PC-3 (cell line): ENCODE data around the gene RPL27A. TPM values are rescaled to one million over a fixed set of nuclear protein-coding genes. Genes with fewer than 3 reads are reported as not detected.

Source experiments
- ATAC-seq: fragments of 200-7000 bp; cut with Tn5 transposase; 2 replicates; pipeline ENCODE4 v1.9.1; 2020; ENCODE audit warnings: mild to moderate bottlenecking, moderate library complexity
- BruUV-seq: library from RNA; stranded (reverse); fragments of 400-500 nt; replicated peaks from 2 replicates; lab custom pipeline; 2021; lab: Mats Ljungman, UMichigan
- CTCF ChIA-PET: fragments of 300-600 bp; sonication (Branson Sonifier 250); formaldehyde crosslinking; loops from one replicate; lab custom pipeline; 2022; ENCODE audit warnings: antibody characterized with exemption; lab: Charles Lee
- POLR2A ChIA-PET: fragments of 300-600 bp; sonication (Branson Sonifier 250); formaldehyde crosslinking; loops from one replicate; lab custom pipeline; 2022; ENCODE audit warnings: antibody characterized with exemption; ENCODE audit not compliant: unreplicated experiment; lab: Charles Lee
- DNase-seq: peaks from one replicate; pipeline ENCODE4 v3.0.0-alpha.2; 2015
- H2AFZ ChIP-seq: fragments of 300-600 bp; sonication (generic); 2 replicates; pipeline ENCODE4 v1.6.0; 2016; ENCODE audit warnings: antibody characterized with exemption, low read length
- H3F3A ChIP-seq: fragments of 300-600 bp; sonication (generic); one replicate; pipeline ENCODE4 v1.6.0; 2017; ENCODE audit warnings: antibody characterized with exemption, low read length, control low read depth, mild to moderate bottlenecking; ENCODE audit not compliant: unreplicated experiment
- H3K27ac ChIP-seq: fragments of 300-600 bp; sonication (generic); 2 replicates; pipeline ENCODE4 v1.5.1; 2016; ENCODE audit warnings: mild to moderate bottlenecking, low read length
- H3K27me3 ChIP-seq: fragments of 300-600 bp; sonication (generic); 2 replicates; pipeline ENCODE4 v1.6.1; 2016; ENCODE audit warnings: low read length, mixed read lengths
- H3K36me3 ChIP-seq: fragments of 300-600 bp; sonication (generic); 2 replicates; pipeline ENCODE4 v1.6.1; 2016; ENCODE audit warnings: low read depth, mixed run types, low read length, mixed read lengths
- H3K4me1 ChIP-seq: fragments of 300-600 bp; sonication (generic); 2 replicates; pipeline ENCODE4 v1.5.1; 2016; ENCODE audit warnings: low read length; ENCODE audit not compliant: insufficient read depth
- H3K4me2 ChIP-seq: fragments of 300-600 bp; sonication (generic); 2 replicates; pipeline ENCODE4 v1.6.0; 2016; ENCODE audit warnings: low read length
- H3K4me3 ChIP-seq: fragments of 300-600 bp; sonication (generic); 2 replicates; pipeline ENCODE4 v1.5.1; 2016; ENCODE audit warnings: mild to moderate bottlenecking, low read length, mixed read lengths
- H3K79me2 ChIP-seq: fragments of 300-600 bp; sonication (generic); 2 replicates; pipeline ENCODE4 v1.6.1; 2017; ENCODE audit warnings: low read length, mixed read lengths
- H3K9ac ChIP-seq: fragments of 300-600 bp; sonication (generic); 2 replicates; pipeline ENCODE4 v1.6.0; 2016; ENCODE audit warnings: mild to moderate bottlenecking, low read length
- H3K9me2 ChIP-seq: fragments of 300-600 bp; sonication (generic); replicated peaks from 2 replicates; pipeline ENCODE4 v1.6.1; 2016; ENCODE audit warnings: mixed run types, low read length, mixed read lengths
- H3K9me3 ChIP-seq: fragments of 300-600 bp; sonication (generic); 2 replicates; pipeline ENCODE4 v1.6.1; 2016; ENCODE audit warnings: low read length, mixed read lengths
- H4K20me1 ChIP-seq: fragments of 300-600 bp; sonication (generic); 2 replicates; pipeline ENCODE4 v1.6.1; 2016; ENCODE audit warnings: low read length, mixed read lengths
- CTCF ChIP-seq: fragments of 300-600 bp; sonication (generic); conservative IDR thresholded peaks from 2 replicates; pipeline ENCODE4 v1.5.1; 2017; ENCODE audit warnings: antibody characterized with exemption, low read depth, mild to moderate bottlenecking, low read length
- EZH2 ChIP-seq: fragments of 300-600 bp; sonication (generic); IDR thresholded peaks from one replicate; pipeline ENCODE4 v1.6.1; 2017; ENCODE audit warnings: antibody characterized with exemption, mild to moderate bottlenecking, low read length; ENCODE audit not compliant: unreplicated experiment
- EZH2phosphoT487 ChIP-seq: fragments of 300-600 bp; sonication (generic); IDR thresholded peaks from 2 replicates; pipeline ENCODE4 v1.6.1; 2018; ENCODE audit warnings: mild to moderate bottlenecking, antibody characterized with exemption, low read length, borderline replicate concordance
- intact Hi-C: fragments of 100-400 bp; cut with micrococcal nuclease; formaldehyde crosslinking; loops from 2 replicates; pipeline ENCODE4 v1.9.0; 2023
- total RNA-seq: library from RNA; depleted of rRNA; stranded (reverse); fragments of >200 nt; gene quantifications from 2 replicates; pipeline ENCODE4 v1.2.3, GENCODE V29; 2014

Gene RPL27A
- total RNA-seq, 1 experiment from 2014 or later = 1,132 TPM

- CTCF ChIA-PET = no interaction called here
- H3K36me3 ChIP-seq = no peaks in the 10 kb centered on the region
These were observed 29.9 kb downstream of the RPL27A start for GRCh38 chr11:8712506-8712905.

DNA sequence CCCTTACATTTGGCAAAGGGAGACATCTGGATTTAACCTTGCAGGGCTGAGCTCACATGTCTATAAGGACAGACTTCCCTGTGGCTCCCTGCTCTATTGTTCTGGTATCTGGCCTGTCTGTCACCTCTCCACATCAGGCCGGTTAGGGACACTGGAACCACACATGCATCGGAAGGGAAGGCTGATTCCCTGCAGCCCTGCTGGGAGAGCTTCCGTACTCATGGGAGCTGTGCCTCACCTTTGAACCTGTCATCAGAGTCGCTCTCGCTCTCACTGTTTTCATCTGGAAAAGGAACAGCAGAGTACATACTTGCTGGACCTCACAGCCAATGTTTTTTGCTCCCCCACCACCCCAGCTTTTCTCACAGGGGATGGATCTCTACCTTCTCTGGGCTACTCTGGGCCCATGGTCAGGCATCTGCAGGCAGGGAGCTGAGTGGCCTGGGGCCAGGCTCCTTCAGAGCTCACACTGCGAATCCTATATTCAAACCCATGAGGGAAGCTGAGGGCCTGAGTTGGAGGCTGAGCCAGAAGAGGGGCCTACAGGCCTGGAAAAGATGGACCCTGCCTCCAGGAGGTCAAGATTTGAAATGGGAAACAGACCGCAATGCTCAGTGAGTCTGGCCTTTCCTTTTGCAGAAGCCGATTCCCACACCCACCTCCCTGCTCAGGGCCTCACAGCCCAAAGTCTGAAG lies 31.3 kb downstream of the RPL27A start:
- no peak for ATAC-seq
- H2AFZ ChIP-seq = no peak overlapping the region
- peaks cover 5% of the 10 kb centered on the region for H3F3A ChIP-seq
- no peaks in the 10 kb centered on the region for H3K27me3 ChIP-seq
- TF ChIP-seq EZH2phosphoT487 = no peak
- TF ChIP-seq CTCF = no peak
- no peak for TF ChIP-seq EZH2
- DNase-seq = no peak
- H3K9ac ChIP-seq = no peak overlapping the region
- H3K36me3 ChIP-seq = no peaks in the 10 kb centered on the region
- no peaks in the 10 kb centered on the region for H3K9me3 ChIP-seq
- H3K79me2 ChIP-seq = 0 out of 2 replicates have a peak, but pooled peaks cover 5% of the 10 kb centered on the region
- no peak overlapping the region for H3K27ac ChIP-seq
- no peaks in the 10 kb centered on the region for H4K20me1 ChIP-seq
- POLR2A ChIA-PET = interaction anchor here (0.6 kb wide), 1 partner anchor 14 kb away, joined by 3 read pairs; no protein-coding TSS in a partner anchor
- H3K4me2 ChIP-seq = no peak overlapping the region
- intact Hi-C loops = no loop called here
- no peaks in the 10 kb centered on the region for H3K9me2 ChIP-seq
- BruUV-seq = no TSS peak
- CTCF ChIA-PET = no interaction called here
- peaks cover 24% of the 10 kb centered on the region for H3K4me1 ChIP-seq
- H3K4me3 ChIP-seq = no peak overlapping the region

More at GRCh38 chr11:8712506-8712905, 29.9 kb downstream of the RPL27A start:
- Histone ChIP-seq H4K20me1 (no peaks in the 10 kb centered on the region), H3K27me3 (no peaks in the 10 kb centered on the region), H3K4me3 (no peak overlapping the region), H3K4me2 (no peak overlapping the region), H3K9ac (no peak overlapping the region), H3K9me3 (no peaks in the 10 kb centered on the region), H3K9me2 (no peaks in the 10 kb centered on the region), H3K4me1 (peaks cover 12% of the 10 kb centered on the region), H3K79me2 (0 out of 2 replicates have a peak, but pooled peaks cover 5% of the 10 kb centered on the region), H3F3A (peaks cover 5% of the 10 kb centered on the region), H3K27ac (no peak overlapping the region), H2AFZ (no peak overlapping the region)
- intact Hi-C loops = no loop called here
- DNase-seq (no peak), ATAC-seq (no peak)
- no TSS peak for BruUV-seq
- POLR2A ChIA-PET = no interaction called here
- TF ChIP-seq EZH2 (no peak), EZH2phosphoT487 (no peak), CTCF (no peak)
